ENCODE results near the gene OR51G1.
"Not testable (repeated sequence)": the region's sequence is repeated elsewhere in the genome, so short reads cannot be mapped to it uniquely, and the experiment has no call there.

Gene OR51G1, protein sequence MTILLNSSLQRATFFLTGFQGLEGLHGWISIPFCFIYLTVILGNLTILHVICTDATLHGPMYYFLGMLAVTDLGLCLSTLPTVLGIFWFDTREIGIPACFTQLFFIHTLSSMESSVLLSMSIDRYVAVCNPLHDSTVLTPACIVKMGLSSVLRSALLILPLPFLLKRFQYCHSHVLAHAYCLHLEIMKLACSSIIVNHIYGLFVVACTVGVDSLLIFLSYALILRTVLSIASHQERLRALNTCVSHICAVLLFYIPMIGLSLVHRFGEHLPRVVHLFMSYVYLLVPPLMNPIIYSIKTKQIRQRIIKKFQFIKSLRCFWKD

DNA sequence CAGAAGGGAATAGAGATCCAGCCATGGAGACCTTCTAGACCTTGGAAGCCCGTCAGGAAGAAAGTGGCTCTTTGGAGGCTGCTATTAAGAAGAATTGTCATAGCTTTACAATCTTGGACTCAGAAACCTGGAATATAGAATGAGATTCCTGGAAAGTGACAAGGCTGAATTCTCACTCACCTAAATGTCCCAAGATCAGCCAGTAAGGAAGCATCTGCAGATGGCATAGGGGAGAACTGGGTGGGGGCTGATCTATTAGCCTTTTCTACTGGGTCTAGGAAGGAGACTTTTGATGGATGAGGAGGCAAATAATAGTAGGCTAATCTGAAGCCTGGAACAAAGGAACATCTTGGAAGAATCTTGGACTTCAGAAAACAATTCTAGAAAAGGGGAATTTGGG is at the start of gene OR51G1:
Gene OR51G1, minus strand, starts transcription at position 101 of the 400 bp plus-strand sequence. Its CDS starts 0 bp downstream, at position 101.
- no peak for DNase-seq

DNA sequence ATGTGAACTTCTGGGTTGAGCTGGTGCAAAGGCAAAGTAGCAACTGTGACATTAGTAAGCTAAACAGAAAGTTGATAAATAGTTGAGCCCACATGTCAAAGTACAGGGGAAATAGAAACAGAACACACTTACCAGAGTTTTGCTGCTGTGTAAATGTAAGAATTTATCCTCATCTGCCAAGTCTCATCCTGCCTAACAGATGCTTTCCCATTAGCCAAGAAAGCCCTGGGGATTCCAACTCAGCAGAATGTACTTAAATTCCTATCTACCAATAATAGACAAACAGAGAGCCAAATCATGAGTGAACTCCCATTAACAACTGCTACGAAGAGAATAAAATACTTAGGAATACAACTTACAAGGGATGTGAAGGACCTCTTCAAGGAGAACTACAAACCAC is 38.7 kb upstream of the OR51G1 start:
- DNase-seq, result no peak

DNA sequence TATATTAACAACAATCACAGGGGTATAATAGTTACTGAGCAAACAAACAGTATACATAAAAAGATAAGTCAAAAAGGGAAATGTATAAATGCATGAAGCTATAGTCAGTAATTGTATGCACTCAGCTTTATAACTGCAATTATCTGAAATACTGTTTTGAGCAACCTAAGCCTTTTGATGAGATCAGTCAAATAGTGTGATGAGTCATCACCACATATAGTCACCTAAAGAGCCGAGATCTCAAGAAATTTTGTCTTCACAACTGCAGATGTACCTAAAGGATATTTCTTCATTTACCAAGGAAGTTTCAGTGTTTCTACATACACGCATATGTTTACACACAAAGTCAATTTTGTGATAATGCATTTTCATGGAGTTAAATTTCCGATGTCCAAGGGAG is 36.7 kb upstream of the OR51G1 start:
- no peak for DNase-seq

DNA sequence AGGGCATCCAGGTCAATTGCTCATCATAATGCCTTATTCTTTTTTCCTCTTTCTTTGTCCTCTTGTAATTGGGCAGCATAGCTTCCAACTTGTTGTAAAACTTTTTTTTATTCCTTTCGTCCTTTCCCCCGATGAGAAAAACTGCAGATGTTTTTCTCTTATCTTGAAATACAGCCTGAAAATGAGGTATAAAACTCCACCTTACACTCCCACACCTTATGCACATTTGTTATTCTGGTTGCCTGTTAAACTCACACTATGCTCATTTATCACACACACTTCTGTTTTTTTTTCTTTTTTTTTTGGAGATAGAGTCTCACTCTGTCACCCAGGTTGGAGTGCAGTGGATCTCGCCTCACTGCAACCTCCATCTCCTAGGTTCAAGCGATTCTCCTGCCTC is 33.3 kb upstream of the OR51G1 start:
- no peak for DNase-seq

DNA sequence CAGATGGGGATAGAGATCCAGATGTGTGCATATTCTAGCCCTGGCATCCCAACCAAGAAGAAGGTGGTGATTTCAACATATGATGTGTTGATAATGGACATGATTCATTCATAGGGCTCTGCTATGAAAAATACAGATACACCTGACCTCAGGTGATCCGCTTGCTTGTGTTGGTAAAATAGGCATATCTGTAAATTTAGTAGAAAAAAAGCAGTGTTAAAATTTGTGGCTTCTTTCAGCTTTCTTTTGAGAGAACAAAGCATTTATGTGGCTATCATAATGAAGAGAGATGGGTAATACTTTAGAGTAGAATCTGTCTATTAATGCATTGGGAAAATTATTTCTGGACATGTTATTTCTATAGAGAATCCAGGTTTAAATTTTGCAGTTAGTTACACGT is 31.5 kb upstream of the OR51G1 start, which contains the start of gene OR51A2:
Gene OR51A2, minus strand, starts transcription at position 101 of the 400 bp plus-strand sequence. Its CDS starts 0 bp downstream, at position 101.
- DNase-seq, result not testable (repeated sequence)

DNA sequence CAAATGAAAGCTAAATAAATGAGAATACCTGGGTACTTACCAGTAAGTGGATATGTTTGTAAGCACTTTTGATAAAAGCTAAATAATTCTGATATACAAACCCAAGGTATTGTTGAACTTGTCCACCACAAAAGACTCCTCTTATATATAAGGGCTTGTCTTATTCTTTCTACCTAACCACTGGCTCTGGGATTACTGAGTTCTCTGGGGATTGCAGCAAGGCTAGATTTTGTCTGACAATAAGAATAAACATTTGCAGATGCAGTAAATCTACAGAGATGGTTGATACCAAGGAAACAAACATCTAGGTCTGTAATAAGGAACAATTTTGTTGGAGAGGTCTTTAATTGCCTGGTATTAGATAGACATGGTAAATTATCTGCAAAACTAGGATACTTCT is 23.4 kb upstream of the OR51G1 start, which contains the start of gene OR51A4:
Gene OR51A4, minus strand, starts transcription at position 101 of the 400 bp plus-strand sequence. CDS start 505 bp downstream, outside the sequence.
- DNase-seq, result no peak

DNA sequence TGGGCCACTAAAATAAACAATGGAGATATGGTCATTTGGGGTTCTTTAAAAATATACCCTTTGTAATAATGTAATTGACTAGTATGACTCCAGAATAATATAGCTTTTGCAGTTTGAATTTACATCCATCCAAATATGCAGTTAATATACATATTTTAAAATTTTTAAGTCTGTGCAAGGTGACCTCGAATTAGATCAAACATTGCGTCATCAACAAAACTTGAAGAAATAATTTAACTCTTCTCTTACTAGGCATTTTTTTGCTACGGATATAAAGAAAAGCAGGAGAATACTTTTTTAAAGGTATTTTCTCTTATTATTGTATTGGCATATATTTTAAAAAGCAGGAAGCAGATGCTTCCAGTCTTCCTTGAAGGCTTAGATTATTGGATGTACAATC is 12.6 kb upstream of the OR51G1 start:
- no peak for DNase-seq

DNA sequence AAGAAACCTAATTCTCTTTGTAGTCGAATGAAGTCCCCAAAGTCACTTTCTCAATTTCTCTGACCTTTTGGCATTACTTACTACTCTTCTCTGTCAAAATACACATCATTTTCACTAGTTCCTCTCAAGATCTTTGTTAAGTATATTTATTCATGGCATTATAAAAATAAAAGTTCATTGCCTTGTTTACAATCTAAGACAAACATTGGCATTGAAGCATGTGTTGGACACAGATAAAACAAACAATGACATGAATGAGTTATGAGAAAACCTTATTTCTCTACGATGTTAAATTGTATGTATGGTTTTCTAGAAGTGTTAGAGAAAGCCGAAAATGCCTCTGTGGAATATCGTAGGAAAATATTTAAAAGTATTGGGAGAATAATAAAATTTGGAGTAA is 8.6 kb upstream of the OR51G1 start:
- DNase-seq, result no peak

DNA sequence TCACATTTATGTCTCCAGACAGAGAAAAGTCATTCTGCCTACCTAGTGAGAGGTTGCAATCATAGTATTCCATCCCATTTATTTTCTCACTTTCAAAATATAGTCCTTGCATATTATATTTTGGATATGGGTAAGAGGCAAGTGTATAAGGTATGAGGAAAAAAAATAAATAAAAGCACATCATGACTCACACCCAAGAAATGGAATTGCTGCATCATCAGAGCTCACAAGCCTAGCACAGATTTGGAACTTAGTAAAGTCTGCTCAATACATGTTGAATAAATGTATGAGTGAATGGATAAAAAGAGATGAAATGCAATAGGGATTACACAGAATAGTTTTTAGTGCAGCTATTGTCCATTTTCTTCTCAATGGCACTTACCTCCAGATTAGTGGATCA is 2.5 kb upstream of the OR51G1 start:
- DNase-seq, result no peak

DNA sequence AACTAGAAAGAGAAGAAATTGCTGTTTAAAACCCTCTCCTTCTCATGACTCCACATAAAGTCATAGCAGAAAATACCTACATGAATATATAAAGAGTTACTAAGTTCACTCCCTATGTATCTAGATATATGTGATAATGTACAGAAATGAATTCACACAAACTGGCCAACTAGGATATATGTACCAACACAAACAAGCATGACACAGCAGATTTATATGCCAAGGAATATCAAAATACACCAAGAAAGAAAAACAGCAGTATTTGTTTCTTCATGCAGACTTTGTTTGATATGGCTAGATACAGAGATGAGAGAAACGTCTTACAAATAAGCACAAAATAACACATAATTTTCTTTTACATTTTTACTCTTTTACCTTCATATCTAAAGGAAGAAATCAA is 1.8 kb downstream of the OR51G1 start:
- DNase-seq, result no peak

DNA sequence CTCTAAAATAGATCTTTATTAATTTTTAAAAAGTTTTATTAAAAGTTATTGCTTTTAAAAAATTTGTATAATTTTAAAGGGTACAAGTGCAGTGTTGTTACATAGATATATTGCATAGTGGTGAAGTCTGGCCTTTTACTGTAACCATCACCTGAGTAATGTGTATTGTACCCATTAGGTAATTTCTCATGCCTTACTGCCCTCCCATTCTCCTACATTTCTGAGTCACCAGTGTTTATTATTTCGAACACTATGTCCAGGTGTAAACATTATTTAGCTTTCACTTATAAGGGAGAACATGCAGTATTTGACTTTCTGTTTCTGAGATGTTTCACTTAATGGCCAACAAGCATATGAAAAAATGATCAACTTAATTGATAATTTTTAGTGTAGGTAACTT is 2.3 kb downstream of the OR51G1 start:
- no peak for DNase-seq

DNA sequence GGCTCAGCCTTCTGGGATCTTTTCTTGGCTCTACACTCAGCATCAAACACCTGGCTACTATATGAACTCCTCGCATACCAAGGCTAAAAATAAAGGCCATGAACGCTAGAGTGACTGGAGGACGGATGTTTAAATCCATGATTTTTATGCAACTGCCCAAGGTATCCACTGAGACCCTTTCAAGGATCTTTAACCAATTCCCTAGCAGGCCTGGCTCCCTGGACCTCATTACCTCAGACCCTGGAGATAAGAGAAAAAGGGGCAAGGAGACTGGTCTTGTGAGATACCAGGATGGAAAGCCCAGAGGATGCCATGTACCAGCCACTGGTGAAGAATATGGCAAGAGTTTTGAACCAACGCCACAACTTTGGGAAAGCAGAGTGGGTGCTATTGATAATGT is 4.9 kb downstream of the OR51G1 start, which contains the start of gene OR51G2:
Gene OR51G2, minus strand, starts transcription at position 101 of the 400 bp plus-strand sequence. CDS start 3,687 bp downstream, outside the sequence.
- DNase-seq, result no peak

DNA sequence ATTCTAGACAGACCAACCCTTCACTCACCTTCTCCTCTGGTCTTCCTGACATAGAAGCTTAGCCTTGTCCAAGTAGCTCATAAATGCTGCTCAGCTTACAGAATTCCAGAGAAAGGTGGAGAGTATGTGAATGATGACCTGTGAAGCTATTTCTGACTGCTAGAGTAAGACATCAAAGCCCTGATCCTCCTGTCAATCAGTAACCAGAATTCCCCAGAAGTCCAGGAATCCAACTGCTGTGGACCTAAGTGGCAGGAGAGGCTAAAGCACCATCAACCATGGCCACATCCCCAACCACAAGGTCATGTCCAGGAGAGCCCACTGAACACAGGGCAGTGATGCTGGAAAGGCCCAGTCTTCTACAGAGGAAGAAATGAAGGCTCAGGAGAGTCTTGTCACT is 7.6 kb downstream of the OR51G1 start:
- no peak for DNase-seq

DNA sequence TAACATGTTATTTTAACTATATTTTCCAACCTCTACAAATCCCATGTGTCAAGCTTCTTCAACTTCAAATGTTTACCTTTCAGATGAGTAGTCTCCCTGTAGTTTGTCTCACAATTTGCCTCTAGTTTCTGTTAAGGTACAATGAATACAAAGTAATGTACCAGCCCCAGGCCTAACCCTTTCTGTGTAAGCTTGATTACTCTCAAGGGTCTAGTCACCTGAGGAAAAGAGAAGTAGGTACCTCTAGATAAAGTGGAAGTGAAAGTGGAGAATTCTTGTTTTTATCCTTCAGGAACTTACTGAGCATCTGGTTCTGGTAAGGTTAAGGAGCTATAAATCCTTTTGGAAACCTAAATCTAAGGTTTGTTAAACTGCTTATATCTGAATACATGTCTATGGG is 20.7 kb downstream of the OR51G1 start, which contains the start of gene OR51A7:
Gene OR51A7, plus strand, starts transcription at position 300 of the 400 bp plus-strand sequence. CDS start 3,587 bp downstream, outside the sequence.
- DNase-seq, result no peak

DNA sequence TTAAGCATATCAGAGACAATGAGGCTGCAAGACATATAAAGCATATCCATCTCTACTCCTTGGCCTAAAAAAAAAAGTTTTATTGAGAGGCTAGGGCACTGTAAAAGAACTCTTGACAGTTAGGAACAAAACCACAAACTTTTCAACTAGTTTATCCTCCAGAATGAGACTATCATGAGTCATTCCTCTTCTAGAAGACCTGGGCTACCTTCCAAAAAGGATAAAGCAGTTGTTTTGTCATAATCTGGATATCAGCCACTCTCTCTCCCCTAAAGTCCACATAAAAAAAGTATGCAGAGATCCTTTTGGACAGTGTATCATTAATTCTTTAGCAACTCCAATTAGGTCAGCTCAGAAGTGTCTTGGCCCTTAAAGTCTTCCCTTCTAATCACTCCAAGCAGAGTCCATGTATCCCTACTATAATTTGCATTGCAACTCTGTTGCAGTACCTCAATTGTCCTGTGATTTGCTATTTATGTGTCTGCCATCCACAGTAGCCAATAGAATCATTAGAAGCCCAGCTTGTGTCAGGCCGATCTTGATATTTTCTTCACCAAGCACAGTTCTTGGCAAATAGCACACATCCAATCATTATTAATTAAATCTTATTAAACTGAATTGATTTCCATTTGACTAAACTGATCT is 32.0 kb downstream of the OR51G1 start:
- no peak for DNase-seq

DNA sequence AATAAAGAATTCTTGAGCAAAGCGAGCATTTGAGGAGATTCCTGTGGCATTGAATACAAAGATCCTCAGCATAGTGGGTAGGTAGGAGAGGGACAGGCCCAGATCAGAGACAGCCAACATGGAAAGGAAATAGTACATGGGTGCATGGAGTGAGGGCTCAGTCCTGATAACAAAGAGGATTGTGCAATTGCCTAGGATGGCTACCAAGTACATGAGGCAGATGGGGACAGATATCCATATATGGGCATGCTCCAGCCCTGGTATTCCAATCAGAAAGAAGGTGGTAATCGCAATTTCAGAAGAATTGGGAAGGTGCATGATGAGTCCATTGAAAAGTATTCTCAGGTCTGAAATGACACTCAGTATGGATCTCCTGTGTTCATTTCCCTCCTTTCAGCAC is 33.9 kb downstream of the OR51G1 start:
- DNase-seq, result no peak

DNA sequence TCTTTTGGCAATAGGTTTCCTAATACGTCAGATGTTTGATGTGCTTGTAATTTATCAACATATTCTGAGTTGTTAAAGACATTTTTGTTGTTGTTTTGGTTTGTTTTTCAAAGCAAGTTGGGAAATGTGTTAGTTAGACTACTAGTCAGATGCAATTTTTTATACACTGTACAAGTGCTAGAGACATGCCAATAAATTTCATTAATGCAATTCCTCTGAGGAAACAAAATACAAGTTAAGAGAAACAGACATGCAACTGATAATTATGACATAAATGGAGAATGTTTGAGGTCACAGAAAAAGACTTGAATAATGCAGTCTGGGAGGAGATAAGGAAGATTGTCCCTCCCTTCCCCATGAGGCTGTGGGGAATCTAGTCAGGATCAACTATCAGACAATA is 36.5 kb downstream of the OR51G1 start:
- no peak for DNase-seq

DNA sequence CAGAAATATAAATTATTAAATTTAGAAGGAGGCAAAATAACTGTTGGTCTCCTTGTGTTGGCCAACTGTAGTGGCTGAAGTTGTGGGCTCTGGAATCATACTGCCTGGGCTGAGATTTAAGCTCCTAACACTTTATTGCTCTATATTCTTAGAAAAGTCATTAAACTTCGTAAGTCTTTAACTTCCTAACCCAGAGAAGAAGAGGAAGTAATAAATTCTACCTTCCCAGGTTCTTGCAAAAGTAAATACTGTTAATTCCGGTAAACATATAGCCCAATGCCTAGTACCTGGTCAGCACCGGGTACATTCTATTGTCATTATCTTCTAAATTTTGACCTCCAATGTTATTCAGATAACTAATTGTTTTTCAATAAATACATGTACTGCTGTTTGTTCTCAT is 38.0 kb downstream of the OR51G1 start:
- DNase-seq, result no peak

DNA sequence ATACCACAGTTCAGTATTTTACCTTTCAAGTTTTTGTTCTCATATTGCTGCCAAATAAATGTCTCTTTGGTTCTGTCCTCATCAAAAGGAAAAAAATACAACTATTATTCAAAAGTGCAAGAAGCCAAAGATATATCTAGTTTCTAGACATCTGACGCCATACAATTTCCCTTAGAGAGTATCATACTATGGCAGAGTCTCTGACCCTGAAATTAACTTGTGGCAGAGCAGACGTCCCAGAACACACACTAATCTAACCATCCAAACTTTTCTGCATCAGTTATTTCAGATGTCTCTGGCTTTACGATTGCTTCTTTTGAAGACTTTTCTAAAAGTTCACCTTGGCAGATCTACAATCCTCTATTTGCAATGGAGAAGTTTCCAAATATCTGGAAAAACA is 39.8 kb downstream of the OR51G1 start:
- DNase-seq, result no peak

DNA sequence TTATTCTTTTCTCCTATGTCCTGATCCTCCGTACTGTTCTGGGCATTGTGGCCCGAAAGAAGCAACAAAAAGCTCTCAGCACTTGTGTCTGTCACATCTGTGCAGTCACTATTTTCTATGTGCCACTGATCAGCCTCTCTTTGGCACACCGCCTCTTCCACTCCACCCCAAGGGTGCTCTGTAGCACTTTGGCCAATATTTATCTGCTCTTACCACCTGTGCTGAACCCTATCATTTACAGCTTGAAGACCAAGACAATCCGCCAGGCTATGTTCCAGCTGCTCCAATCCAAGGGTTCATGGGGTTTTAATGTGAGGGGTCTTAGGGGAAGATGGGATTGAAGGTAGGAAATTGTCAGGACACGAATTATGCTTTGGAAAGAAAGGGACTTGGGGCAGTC is 41.6 kb downstream of the OR51G1 start:
- no peak for DNase-seq

DNA sequence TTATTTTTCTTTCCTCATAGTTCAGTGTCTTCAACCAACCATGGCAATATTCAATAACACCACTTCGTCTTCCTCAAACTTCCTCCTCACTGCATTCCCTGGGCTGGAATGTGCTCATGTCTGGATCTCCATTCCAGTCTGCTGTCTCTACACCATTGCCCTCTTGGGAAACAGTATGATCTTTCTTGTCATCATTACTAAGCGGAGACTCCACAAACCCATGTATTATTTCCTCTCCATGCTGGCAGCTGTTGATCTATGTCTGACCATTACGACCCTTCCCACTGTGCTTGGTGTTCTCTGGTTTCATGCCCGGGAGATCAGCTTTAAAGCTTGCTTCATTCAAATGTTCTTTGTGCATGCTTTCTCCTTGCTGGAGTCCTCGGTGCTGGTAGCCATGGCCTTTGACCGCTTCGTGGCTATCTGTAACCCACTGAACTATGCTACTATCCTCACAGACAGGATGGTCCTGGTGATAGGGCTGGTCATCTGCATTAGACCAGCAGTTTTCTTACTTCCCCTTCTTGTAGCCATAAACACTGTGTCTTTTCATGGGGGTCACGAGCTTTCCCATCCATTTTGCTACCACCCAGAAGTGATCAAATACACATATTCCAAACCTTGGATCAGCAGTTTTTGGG is 42.2 kb downstream of the OR51G1 start, which contains the start of gene OR51T1:
Gene OR51T1, plus strand, starts transcription at position 41 of the 641 bp plus-strand sequence. Its CDS starts 0 bp downstream, at position 41.
- DNase-seq, result no peak

DNA sequence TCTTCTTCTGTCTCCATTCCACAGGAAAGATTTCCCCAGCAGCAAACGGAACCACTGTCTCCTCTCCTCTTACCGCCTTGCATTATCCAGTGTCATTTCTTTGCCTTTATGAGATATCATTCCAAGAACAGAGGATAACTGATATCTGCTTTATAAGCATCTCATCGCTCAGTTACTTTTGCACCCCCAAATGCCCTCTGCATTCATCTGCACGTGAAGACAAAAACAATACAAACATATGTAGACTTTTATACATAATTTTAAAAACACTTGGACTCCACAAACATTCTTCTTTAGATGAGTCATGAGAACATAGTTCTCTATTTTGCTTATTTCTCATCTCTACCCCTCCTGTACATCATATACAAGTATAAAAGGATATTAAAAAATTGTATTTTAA is 43.0 kb downstream of the OR51G1 start:
- DNase-seq, result no peak
